ENCODE measurements around the gene FNIP2.
A peak's percentile ranks its signal among the peaks of the same experiment; 100 is the strongest.
"Not testable (repeated sequence)": the region's sequence is repeated elsewhere in the genome, so short reads cannot be mapped to it uniquely, and the experiment has no call there.

FNIP2 gene

GRCh38 chr4:158755819-158756218 is 13.0 kb upstream of the FNIP2 start:
- not testable (repeated sequence) for H3K4me1 Mint-ChIP-seq, H3K27ac Mint-ChIP-seq, DNase-seq, H3K9me3 Mint-ChIP-seq, H3K4me3 Mint-ChIP-seq, ATAC-seq
- H3K27me3 Mint-ChIP-seq = peaks cover 18% of the 10 kb centered on the region

- no peak overlapping the region for H3K4me3 Mint-ChIP-seq
- H3K27ac Mint-ChIP-seq = no peak overlapping the region
- DNase-seq (no peak), ATAC-seq (no peak)
- H3K9me3 Mint-ChIP-seq = no peaks in the 10 kb centered on the region
- no peaks in the 10 kb centered on the region for H3K4me1 Mint-ChIP-seq
- H3K27me3 Mint-ChIP-seq = peaks cover 18% of the 10 kb centered on the region
Observed at GRCh38 chr4:158756588-158756987, 12.2 kb upstream of the FNIP2 start.

GRCh38 chr4:158758142-158758541 is 10.7 kb upstream of the FNIP2 start:
- Mint-ChIP-seq H3K4me3 (no peak overlapping the region), H3K4me1 (no peaks in the 10 kb centered on the region), H3K27me3 (peaks cover 18% of the 10 kb centered on the region), H3K9me3 (no peaks in the 10 kb centered on the region), H3K27ac (no peak overlapping the region)
- no peak for DNase-seq
- no peak for ATAC-seq

- H3K27me3 Mint-ChIP-seq = peaks cover 18% of the 10 kb centered on the region
- H3K4me3 Mint-ChIP-seq = no peak overlapping the region
- H3K27ac Mint-ChIP-seq = no peak overlapping the region
- ATAC-seq (no peak), DNase-seq (no peak)
- H3K4me1 Mint-ChIP-seq = no peaks in the 10 kb centered on the region
- H3K9me3 Mint-ChIP-seq = no peaks in the 10 kb centered on the region
Observed at GRCh38 chr4:158758703-158759102, 10.1 kb upstream of the FNIP2 start.

- not testable (repeated sequence) for H3K9me3 Mint-ChIP-seq, DNase-seq, H3K27ac Mint-ChIP-seq, ATAC-seq, H3K4me1 Mint-ChIP-seq, H3K4me3 Mint-ChIP-seq
- H3K27me3 Mint-ChIP-seq = peaks cover 18% of the 10 kb centered on the region
Observed at GRCh38 chr4:158759539-158759938, 9.3 kb upstream of the FNIP2 start.

GRCh38 chr4:158760866-158761265 is 8.0 kb upstream of the FNIP2 start:
- H3K9me3 Mint-ChIP-seq = no peaks in the 10 kb centered on the region
- DNase-seq (no peak), ATAC-seq (peak; percentile 35)
- peaks cover 14% of the 10 kb centered on the region for H3K27me3 Mint-ChIP-seq
- H3K4me3 Mint-ChIP-seq = no peak overlapping the region
- no peak overlapping the region for H3K27ac Mint-ChIP-seq
- no peaks in the 10 kb centered on the region for H3K4me1 Mint-ChIP-seq

GRCh38 chr4:158762553-158762952 is 6.3 kb upstream of the FNIP2 start:
- Mint-ChIP-seq H3K27ac (no peak overlapping the region), H3K9me3 (no peaks in the 10 kb centered on the region), H3K4me1 (peaks cover 10% of the 10 kb centered on the region), H3K4me3 (no peak overlapping the region), H3K27me3 (peaks cover 7% of the 10 kb centered on the region)
- ATAC-seq = no peak
- no peak for DNase-seq

GRCh38 chr4:158763462-158763861 is 5.4 kb upstream of the FNIP2 start:
- no peak for ATAC-seq
- peaks cover 7% of the 10 kb centered on the region for H3K27me3 Mint-ChIP-seq
- DNase-seq = no peak

GRCh38 chr4:158766434-158767044 is 2.3 kb upstream of the FNIP2 start:
- no peak for ATAC-seq
- Mint-ChIP-seq H3K4me1 (peaks cover 38% of the 10 kb centered on the region), H3K4me3 (no peak overlapping the region), H3K9me3 (no peaks in the 10 kb centered on the region), H3K27ac (no peak overlapping the region), H3K27me3 (no peaks in the 10 kb centered on the region)
- no peak for DNase-seq

More at GRCh38 chr4:158763462-158763861, 5.4 kb upstream of the FNIP2 start:
- Mint-ChIP-seq H3K27ac (no peak overlapping the region), H3K9me3 (no peaks in the 10 kb centered on the region), H3K4me1 (peaks cover 18% of the 10 kb centered on the region), H3K4me3 (no peak overlapping the region)

GRCh38 chr4:158767451-158767850 is 1.4 kb upstream of the FNIP2 start:
- no peaks in the 10 kb centered on the region for H3K27me3 Mint-ChIP-seq
- DNase-seq = no peak
- H3K27ac Mint-ChIP-seq = peak overlapping the region in 1 of 2 donors; percentile 47
- peaks cover 47% of the 10 kb centered on the region for H3K4me1 Mint-ChIP-seq
- peak overlapping the region in 1 of 2 donors; percentile 73 for H3K4me3 Mint-ChIP-seq
- no peaks in the 10 kb centered on the region for H3K9me3 Mint-ChIP-seq
- ATAC-seq = no peak

GRCh38 chr4:158769175-158769921 is 522 bp downstream of the FNIP2 start:
- DNase-seq (peak; percentile 53 to 54), ATAC-seq (peak; percentile 70)
- Mint-ChIP-seq H3K4me1 (peaks cover 48% of the 10 kb centered on the region), H3K4me3 (peak overlapping the region; percentile 100), H3K27ac (peak overlapping the region; percentile 98 to 99), H3K9me3 (no peaks in the 10 kb centered on the region), H3K27me3 (no peaks in the 10 kb centered on the region)

GRCh38 chr4:158770671-158771070 is 1.8 kb downstream of the FNIP2 start:
- H3K4me1 Mint-ChIP-seq = peaks cover 56% of the 10 kb centered on the region
- DNase-seq = no peak
- H3K27me3 Mint-ChIP-seq = no peaks in the 10 kb centered on the region
- no peak overlapping the region for H3K27ac Mint-ChIP-seq
- peak overlapping the region in 1 of 2 donors; percentile 100 for H3K4me3 Mint-ChIP-seq
- no peak for ATAC-seq
- H3K9me3 Mint-ChIP-seq = no peaks in the 10 kb centered on the region

- H3K27ac Mint-ChIP-seq = peak overlapping the region in 1 of 2 donors; percentile 82
- peaks cover 52% of the 10 kb centered on the region for H3K4me1 Mint-ChIP-seq
- no peaks in the 10 kb centered on the region for H3K9me3 Mint-ChIP-seq
- no peaks in the 10 kb centered on the region for H3K27me3 Mint-ChIP-seq
- ATAC-seq = no peak
- H3K4me3 Mint-ChIP-seq = no peak overlapping the region
- DNase-seq = no peak
Observed at GRCh38 chr4:158771776-158772175, 3.0 kb downstream of the FNIP2 start.

- ATAC-seq (no peak), DNase-seq (no peak)
- H3K27ac Mint-ChIP-seq = no peak overlapping the region
- H3K27me3 Mint-ChIP-seq = no peaks in the 10 kb centered on the region
- peaks cover 58% of the 10 kb centered on the region for H3K4me1 Mint-ChIP-seq
- H3K9me3 Mint-ChIP-seq = no peaks in the 10 kb centered on the region
- no peak overlapping the region for H3K4me3 Mint-ChIP-seq
Observed at GRCh38 chr4:158775091-158775651, 6.3 kb downstream of the FNIP2 start.

- H3K27ac Mint-ChIP-seq = no peak overlapping the region
- H3K4me1 Mint-ChIP-seq = peaks cover 49% of the 10 kb centered on the region
- H3K9me3 Mint-ChIP-seq = no peaks in the 10 kb centered on the region
- ATAC-seq (no peak), DNase-seq (no peak)
- H3K4me3 Mint-ChIP-seq = no peak overlapping the region
- H3K27me3 Mint-ChIP-seq = no peaks in the 10 kb centered on the region
Observed at GRCh38 chr4:158776106-158776505, 7.3 kb downstream of the FNIP2 start.

- peak overlapping the region; percentile 57 to 62 for H3K4me3 Mint-ChIP-seq
- peaks cover 44% of the 10 kb centered on the region for H3K4me1 Mint-ChIP-seq
- H3K27ac Mint-ChIP-seq = peak overlapping the region in 1 of 2 donors; percentile 73
- no peaks in the 10 kb centered on the region for H3K9me3 Mint-ChIP-seq
- ATAC-seq = peak; percentile 30
- no peaks in the 10 kb centered on the region for H3K27me3 Mint-ChIP-seq
- no peak for DNase-seq
Observed at GRCh38 chr4:158777423-158778155, 8.8 kb downstream of the FNIP2 start.
